Gastroesophageal sphincter (tissue), 4 donors: ENCODE measurements around the gene EEA1. TPM values are rescaled to one million over a fixed set of nuclear protein-coding genes. Genes with fewer than 3 reads are reported as not detected.

ENCODE experiments used
- ATAC-seq: fragments of 150-250 bp; one replicate; pipeline ENCODE4 v1.9.1; 2016; ENCODE audit warnings: mild to moderate bottlenecking, moderate library complexity
- H3K27ac ChIP-seq, 4 donors: fragments of 200-600 bp; sonication (generic) in 3 of 4; 1 replicate in 3 of 4; 2 replicates in 1 of 4; pipeline ENCODE4 v1.5.1; 2016 to 2019
- H3K27me3 ChIP-seq: fragments of 200-600 bp; sonication (generic); one replicate; pipeline ENCODE4 v1.5.1; 2019
- H3K36me3 ChIP-seq, 2 donors: fragments of 200-600 bp; sonication (generic); one replicate each; pipeline ENCODE4 v1.5.1; 2019; ENCODE audit warnings: control low read depth in 1 of 2
- H3K4me1 ChIP-seq, 3 donors: fragments of 200-600 bp; sonication (generic); 1 replicate in 2 of 3; 2 replicates in 1 of 3; pipeline ENCODE4 v1.5.1; 2016 to 2019; ENCODE audit warnings: control low read depth in 2 of 3
- H3K4me3 ChIP-seq, 2 donors: fragments of 200-600 bp; sonication (generic); one replicate each; pipeline ENCODE4 v1.5.1; 2019; ENCODE audit warnings: mild to moderate bottlenecking in 1 of 2, moderate library complexity in 1 of 2
- H3K9me3 ChIP-seq, 3 donors: fragments of 200-600 bp; sonication (generic); one replicate each; pipeline ENCODE4 v1.5.1; 2017 to 2019; ENCODE audit warnings: control low read depth in 2 of 3
- EP300 ChIP-seq: sonication (generic); formaldehyde crosslinking; IDR thresholded peaks from one replicate; pipeline ENCODE4 v1.6.1; 2017; ENCODE audit warnings: antibody characterized with exemption, mild to moderate bottlenecking
- POLR2A ChIP-seq, 2 donors: fragments of 450-650 bp; IDR thresholded peaks; one replicate each; pipeline ENCODE4 v1.6.1; 2017; ENCODE audit warnings: antibody characterized with exemption in 2 of 2, mild to moderate bottlenecking in 2 of 2, moderate library complexity in 1 of 2
- POLR2AphosphoS5 ChIP-seq: sonication (generic); formaldehyde crosslinking; IDR thresholded peaks from one replicate; pipeline ENCODE4 v1.6.1; 2017; ENCODE audit warnings: antibody characterized with exemption
- WGBS, 2 donors: methylation state at CpG; one replicate each; pipeline ENCODE4 v1.1.5; 2018; ENCODE audit warnings: low coverage in 1 of 2; 5-methylcytosine and 5-hydroxymethylcytosine counted together
- total RNA-seq, 4 donors: library from RNA; depleted of rRNA; stranded (reverse); fragments of >200 nt; gene quantifications; one replicate each; pipeline ENCODE4 v1.1.0, GENCODE V29; 2016
- TF ChIP-seq, protein P1 (sequence below), 4 experiments: fragments of 200-600 bp in 2 of 4; fragments of 450-650 bp in 2 of 4; sonication (generic) in 1 of 4; IDR thresholded peaks; one replicate each; pipeline ENCODE4 v1.5.1; 2017 to 2019; ENCODE audit warnings: antibody characterized with exemption in 4 of 4, mild to moderate bottlenecking in 2 of 4, moderate library complexity in 2 of 4

Gene EEA1
- total RNA-seq, 4 donors from 2014 or later: 25.0 to 37.1 (median 30.4) TPM

DNA sequence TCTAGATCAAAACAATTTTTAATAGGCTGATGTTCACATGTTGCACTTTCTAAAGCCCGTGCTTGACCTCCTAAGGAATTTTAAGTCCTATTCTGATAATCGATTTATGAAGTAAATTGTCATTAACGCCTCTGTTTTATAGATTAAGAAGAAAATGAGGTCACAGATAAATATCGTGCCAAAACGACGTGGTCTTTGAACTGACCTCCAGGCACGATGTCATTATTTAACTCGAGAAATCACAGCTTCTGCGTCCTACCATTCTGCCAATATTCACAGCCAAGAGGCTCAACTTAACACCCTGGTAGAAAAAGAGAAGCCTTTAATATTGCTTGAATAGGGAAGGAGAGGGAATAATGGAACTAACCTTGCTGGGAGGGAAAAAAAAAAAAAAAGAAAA, 888 bp upstream of the EEA1 start:
- peak overlapping the region; percentile 96 to 99 (median 97) for H3K27ac ChIP-seq
- no peak for ATAC-seq
- peaks cover 0 to 40% (median 5%) of the 10 kb centered on the region in 3 donors for H3K4me1 ChIP-seq
- no peaks in the 10 kb centered on the region for H3K36me3 ChIP-seq
- no peaks in the 10 kb centered on the region for H3K27me3 ChIP-seq
- no peak for TF ChIP-seq POLR2AphosphoS5
- TF ChIP-seq EP300: no peak
- TF ChIP-seq, protein P1, sequence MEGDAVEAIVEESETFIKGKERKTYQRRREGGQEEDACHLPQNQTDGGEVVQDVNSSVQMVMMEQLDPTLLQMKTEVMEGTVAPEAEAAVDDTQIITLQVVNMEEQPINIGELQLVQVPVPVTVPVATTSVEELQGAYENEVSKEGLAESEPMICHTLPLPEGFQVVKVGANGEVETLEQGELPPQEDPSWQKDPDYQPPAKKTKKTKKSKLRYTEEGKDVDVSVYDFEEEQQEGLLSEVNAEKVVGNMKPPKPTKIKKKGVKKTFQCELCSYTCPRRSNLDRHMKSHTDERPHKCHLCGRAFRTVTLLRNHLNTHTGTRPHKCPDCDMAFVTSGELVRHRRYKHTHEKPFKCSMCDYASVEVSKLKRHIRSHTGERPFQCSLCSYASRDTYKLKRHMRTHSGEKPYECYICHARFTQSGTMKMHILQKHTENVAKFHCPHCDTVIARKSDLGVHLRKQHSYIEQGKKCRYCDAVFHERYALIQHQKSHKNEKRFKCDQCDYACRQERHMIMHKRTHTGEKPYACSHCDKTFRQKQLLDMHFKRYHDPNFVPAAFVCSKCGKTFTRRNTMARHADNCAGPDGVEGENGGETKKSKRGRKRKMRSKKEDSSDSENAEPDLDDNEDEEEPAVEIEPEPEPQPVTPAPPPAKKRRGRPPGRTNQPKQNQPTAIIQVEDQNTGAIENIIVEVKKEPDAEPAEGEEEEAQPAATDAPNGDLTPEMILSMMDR (IDR thresholded peaks at IDR 0.05): no peak
- TF ChIP-seq POLR2A (IDR thresholded peaks at IDR 0.05): no peak
- H3K4me3 ChIP-seq: peak overlapping the region; percentile 89 to 92
- H3K9me3 ChIP-seq: no peaks in the 10 kb centered on the region
- 0 to 1% methylated on average over 9 of the region's 9 CpGs for WGBS, 2 donors

DNA sequence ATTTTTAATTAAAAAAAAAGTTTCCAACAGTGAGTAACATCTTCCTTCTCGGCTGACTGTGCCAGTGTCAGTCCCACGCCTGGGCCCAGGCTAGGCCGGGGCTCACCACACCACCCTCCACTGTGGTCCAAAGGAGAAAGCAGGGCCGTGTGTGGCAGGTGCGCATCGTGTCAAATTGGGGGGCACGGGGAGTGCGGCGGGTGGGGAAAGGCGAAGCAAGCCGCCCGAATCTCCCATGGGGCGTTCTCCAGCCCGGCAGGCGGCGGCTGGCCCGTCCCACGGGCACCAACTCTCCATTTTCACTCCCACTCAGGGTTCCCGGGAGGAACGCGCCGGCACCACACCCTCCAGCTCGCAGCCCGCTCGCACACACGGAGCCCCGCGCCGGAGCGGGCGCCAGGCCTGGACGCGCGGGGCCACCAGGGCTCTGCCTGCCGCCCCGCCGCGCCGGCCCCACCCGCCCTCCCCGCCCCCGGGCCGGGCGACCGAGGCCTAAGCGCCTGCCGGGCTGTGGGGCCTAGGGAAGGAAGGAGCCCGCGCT, 604 bp downstream of the EEA1 start:
- WGBS, 2 donors: 0% methylated on average over 4 to 5 of the region's 49 CpGs
- H3K4me1 ChIP-seq: peaks cover 0 to 53% (median 5%) of the 10 kb centered on the region in 3 donors
- peak; percentile 53 for ATAC-seq
- peak overlapping the region; percentile 89 to 92 for H3K4me3 ChIP-seq
- H3K27ac ChIP-seq: peak overlapping the region; percentile 96 to 99 (median 97)
- no peaks in the 10 kb centered on the region for H3K9me3 ChIP-seq
- no peaks in the 10 kb centered on the region for H3K27me3 ChIP-seq
- TF ChIP-seq, protein P1 (IDR thresholded peaks at IDR 0.05): no peak
- TF ChIP-seq EP300: no peak
- TF ChIP-seq POLR2A (IDR thresholded peaks at IDR 0.05): no peak
- TF ChIP-seq POLR2AphosphoS5: no peak
- H3K36me3 ChIP-seq: no peaks in the 10 kb centered on the region

DNA sequence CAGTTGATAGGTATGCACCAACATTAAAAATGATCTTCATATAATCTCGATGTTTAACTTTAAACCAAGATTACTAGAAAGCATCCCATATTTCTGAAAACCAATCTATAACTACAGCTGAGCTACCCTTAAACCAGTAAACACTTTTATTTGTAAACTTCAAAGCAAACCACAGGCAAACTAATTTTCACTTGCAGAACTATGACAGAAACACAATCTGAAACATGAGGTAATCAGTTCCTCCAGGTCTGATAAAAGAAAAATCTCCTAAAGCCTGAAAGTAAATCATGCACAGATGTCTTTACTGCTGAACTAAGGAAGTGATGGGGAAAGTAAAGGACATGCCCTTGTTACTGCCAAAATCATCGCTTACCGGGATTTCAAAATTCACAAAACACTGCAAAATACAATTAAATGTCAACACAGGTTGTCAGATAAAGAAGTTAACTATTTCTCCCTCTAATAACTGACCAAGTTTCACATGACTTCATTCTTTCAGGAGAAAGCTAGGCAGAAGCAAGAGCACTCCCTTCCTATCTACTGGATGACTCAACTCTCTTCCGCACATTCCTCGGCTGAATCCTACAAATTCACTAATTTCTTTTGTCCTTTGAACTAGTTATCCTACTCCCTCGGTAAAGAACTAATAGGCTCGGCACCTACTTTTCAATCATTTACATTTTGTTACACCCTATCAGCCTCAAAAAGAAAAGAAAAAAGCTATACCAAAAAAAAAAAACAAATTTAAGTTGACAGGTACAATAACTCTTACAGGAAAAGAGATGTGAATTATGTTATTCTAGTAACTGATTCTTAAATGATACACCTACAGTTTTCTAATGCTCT, 1.4 kb downstream of the EEA1 start:
- Histone ChIP-seq H3K27ac (peak overlapping the region; percentile 96 to 99 (median 97)), H3K4me1 (peaks cover 0 to 53% (median 8%) of the 10 kb centered on the region in 3 donors), H3K4me3 (peak overlapping the region; percentile 89 to 92), H3K9me3 (no peaks in the 10 kb centered on the region), H3K27me3 (no peaks in the 10 kb centered on the region), H3K36me3 (no peaks in the 10 kb centered on the region)
- WGBS, 2 donors: 0 to 3% methylated on average over 5 to 7 of the region's 7 CpGs
- peak in 1 of 2 donors; percentile 10 for TF ChIP-seq POLR2A (IDR thresholded peaks at IDR 0.05)
- TF ChIP-seq EP300: no peak
- TF ChIP-seq POLR2AphosphoS5: peak; percentile 22
- TF ChIP-seq, protein P1 (IDR thresholded peaks at IDR 0.05): no peak
- no peak for ATAC-seq

DNA sequence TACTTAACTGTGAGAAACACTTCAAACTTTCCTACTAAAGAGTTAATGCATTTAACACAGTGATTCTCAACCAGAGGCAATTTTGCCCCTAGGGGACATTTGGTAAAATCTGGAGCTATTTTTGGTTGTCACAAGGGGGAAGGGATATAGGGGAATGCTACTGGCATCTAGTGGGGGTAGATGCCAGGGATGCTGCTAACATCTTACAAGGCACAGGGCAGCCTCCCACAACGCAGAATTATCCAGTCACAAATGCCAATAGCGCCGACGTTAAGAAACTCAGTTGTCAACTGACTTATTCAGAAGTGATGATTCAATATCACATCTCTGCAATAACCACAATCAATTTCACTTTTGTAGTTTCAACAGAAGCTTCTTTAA, 2.0 kb downstream of the EEA1 start:
- TF ChIP-seq POLR2AphosphoS5: no peak
- TF ChIP-seq, protein P1 (IDR thresholded peaks at IDR 0.05): peak in 3 of 4 experiments; percentile 15 to 36 (median 18)
- Histone ChIP-seq H3K36me3 (no peaks in the 10 kb centered on the region), H3K27me3 (no peaks in the 10 kb centered on the region), H3K9me3 (no peaks in the 10 kb centered on the region), H3K27ac (peak overlapping the region; percentile 96 to 99 (median 97)), H3K4me3 (peak overlapping the region in 1 of 2 donors; percentile 92), H3K4me1 (peaks cover 0 to 53% (median 8%) of the 10 kb centered on the region in 3 donors)
- 3 to 11% methylated on average over 4 of the region's 4 CpGs for WGBS, 2 donors
- no peak for ATAC-seq
